Stimulated activated CD4-positive, alpha-beta T cell treated with anti-CD3 and anti-CD28 coated beads, Interleukin-15, amount 100 ng/mL, for 24 hours (primary cell): ENCODE data around the gene RDH13.
"Not testable (repeated sequence)": the region's sequence is repeated elsewhere in the genome, so short reads cannot be mapped to it uniquely, and the experiment has no call there.

ENCODE experiments used
- DNase-seq: peaks from one replicate; pipeline ENCODE4 v3.0.0-alpha.2; 2020

The RDH13 gene

GRCh38 chr19:55075371-55075998, 12.5 kb upstream of the RDH13 start, which contains the start of gene EPS8L1:
TSS of gene EPS8L1 (plus strand) at chr19:55075869. CDS start at chr19:55076445, 576 bp downstream.
- DNase-seq: no peak

- DNase-seq: no peak
Observed at GRCh38 chr19:55071913-55072312, 9.0 kb upstream of the RDH13 start.

- no peak for DNase-seq
Observed at GRCh38 chr19:55071129-55071502, 8.2 kb upstream of the RDH13 start.

GRCh38 chr19:55070466-55071128, 7.6 kb upstream of the RDH13 start:
- no peak for DNase-seq

- no peak for DNase-seq
Observed at GRCh38 chr19:55069865-55070197, 6.9 kb upstream of the RDH13 start.

GRCh38 chr19:55068950-55069864, 6.3 kb upstream of the RDH13 start:
- no peak for DNase-seq

- DNase-seq: no peak
Observed at GRCh38 chr19:55067869-55068268, 4.9 kb upstream of the RDH13 start.

- DNase-seq: no peak
Observed at GRCh38 chr19:55066107-55066709, 3.3 kb upstream of the RDH13 start.

GRCh38 chr19:55065516-55065915, 2.6 kb upstream of the RDH13 start:
- not testable (repeated sequence) for DNase-seq

GRCh38 chr19:55063492-55063843, 520 bp upstream of the RDH13 start:
- DNase-seq: no peak

- not testable (repeated sequence) for DNase-seq
Observed at GRCh38 chr19:55060287-55060686, 2.7 kb downstream of the RDH13 start.

GRCh38 chr19:55058781-55059610, 4.0 kb downstream of the RDH13 start:
- DNase-seq: no peak

GRCh38 chr19:55056827-55057226, 6.1 kb downstream of the RDH13 start:
- DNase-seq: no peak

GRCh38 chr19:55053735-55054134, 9.2 kb downstream of the RDH13 start:
- DNase-seq: no peak

- DNase-seq: no peak
Observed at GRCh38 chr19:55050749-55051532, 12.0 kb downstream of the RDH13 start.

- DNase-seq: no peak
Observed at GRCh38 chr19:55048446-55048845, 14.5 kb downstream of the RDH13 start.

- DNase-seq: no peak
Observed at GRCh38 chr19:55047951-55048350, 15.0 kb downstream of the RDH13 start.

- no peak for DNase-seq
Observed at GRCh38 chr19:55046975-55047622, 15.8 kb downstream of the RDH13 start.

- DNase-seq: no peak
Observed at GRCh38 chr19:55044771-55045716, 17.9 kb downstream of the RDH13 start.

GRCh38 chr19:55044286-55044685, 18.7 kb downstream of the RDH13 start:
- DNase-seq: no peak
